Liver (tissue), 3 donors: ENCODE data around the gene BOD1L1.

Experiments used
- CTCF ChIP-seq: fragments of 150-350 bp; IDR thresholded peaks from 2 replicates; pipeline ENCODE4 v1.5.1; 2017; ENCODE audit warnings: improper control_type of control experiment, low read depth, low read length; ENCODE audit not compliant: missing input control
- GABPA ChIP-seq, 2 donors: IDR thresholded peaks in 1 of 2; conservative IDR thresholded peaks in 1 of 2; 2 replicates each; pipeline ENCODE4 v1.6.1; 2016; ENCODE audit warnings: antibody characterized with exemption in 2 of 2, mild to moderate bottlenecking in 1 of 2, moderate library complexity in 1 of 2
- JUND ChIP-seq, 2 donors: IDR thresholded peaks; 2 replicates each; pipeline ENCODE4 v1.6.1; 2016; ENCODE audit warnings: antibody characterized with exemption in 2 of 2
- MAX ChIP-seq: IDR thresholded peaks from 2 replicates; pipeline ENCODE4 v1.6.1; 2016; ENCODE audit warnings: antibody characterized with exemption
- TAF1 ChIP-seq: conservative IDR thresholded peaks from 2 replicates; pipeline ENCODE4 v1.6.1; 2016; ENCODE audit warnings: antibody characterized with exemption, mild to moderate bottlenecking
- ZBTB33 ChIP-seq: IDR thresholded peaks from 2 replicates; pipeline ENCODE4 v1.6.1; 2016; ENCODE audit warnings: antibody characterized with exemption
- donor health status: healthy.
- donor health status: healthy.

GRCh38 chr4:13535118-13535517, 92.4 kb downstream of the BOD1L1 start:
- no peak for TF ChIP-seq GABPA (IDR thresholded peaks at IDR 0.05 in 1 of 2, conservative IDR thresholded peaks at IDR 0.05 in 1 of 2)
- TF ChIP-seq CTCF = no peak
- no peak for TF ChIP-seq TAF1
- TF ChIP-seq MAX = no peak
- TF ChIP-seq ZBTB33 = no peak
- TF ChIP-seq JUND (IDR thresholded peaks at IDR 0.05) = no peak
